Measurements from ENCODE around the gene TUBB6. TPM values are rescaled to one million over a fixed set of nuclear protein-coding genes. Genes with fewer than 3 reads are reported as not detected.

Gene TUBB6
- total and polyA plus RNA-seq, 2 of the 13 experiments (the other 11 are each of a cell fraction or from before 2014, with no cell fraction given), result 9.9 to 28.6 TPM

DNA sequence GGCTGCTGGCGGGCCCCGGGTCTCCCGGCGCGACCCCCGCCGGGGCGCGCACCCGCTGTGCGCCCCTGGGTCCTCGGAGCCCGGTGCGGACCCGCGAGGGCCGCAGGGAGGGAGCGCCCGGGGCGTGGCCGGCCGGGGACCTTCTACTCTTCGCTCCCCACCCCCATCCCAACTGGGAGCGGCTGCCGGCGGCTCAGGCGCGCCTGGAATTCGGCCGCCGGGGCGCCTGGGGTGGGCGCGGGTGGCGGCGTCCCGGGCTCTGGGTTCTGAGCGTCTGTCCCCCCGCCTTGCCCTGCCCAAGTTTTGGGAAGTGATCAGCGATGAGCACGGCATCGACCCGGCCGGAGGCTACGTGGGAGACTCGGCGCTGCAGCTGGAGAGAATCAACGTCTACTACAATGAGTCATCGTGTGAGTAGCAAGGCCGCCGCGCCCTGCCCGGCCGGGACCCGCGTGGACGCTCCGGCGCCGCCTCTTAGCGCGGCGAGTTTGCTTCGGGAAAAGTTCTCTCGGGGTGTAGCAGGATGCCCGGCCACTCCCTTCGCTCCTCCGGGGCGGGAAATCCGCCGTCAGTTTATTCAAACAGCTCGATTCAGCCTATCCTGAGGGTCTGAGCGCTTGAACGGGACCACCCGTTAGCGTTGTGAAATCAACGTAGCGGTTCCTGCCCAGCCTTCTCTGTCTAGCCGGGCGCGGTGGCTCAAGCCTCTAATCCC, 502 bp downstream of the TUBB6 start (continued):
- TF ChIP-seq ZNF687 (CRISPR knock-in tag; IDR thresholded peaks at IDR 0.05) (peak; percentile 79), ZBTB37 (CRISPR knock-in tag; IDR thresholded peaks at IDR 0.05) (no peak), HDAC2 (CRISPR knock-in tag; IDR thresholded peaks at IDR 0.05) (no peak), ZNF446 (CRISPR knock-in tag; IDR thresholded peaks at IDR 0.05) (no peak), EHMT2 (IDR thresholded peaks at IDR 0.05; ENCODE audit: borderline replicate concordance, low read depth, low read length) (no peak), CEBPG (CRISPR knock-in tag; IDR thresholded peaks at IDR 0.05) (peak; percentile 23; the same call in 1 of the 2 replicates), HNRNPLL (IDR thresholded peaks at IDR 0.05; ENCODE audit: low read depth, low read length, poor library complexity, severe bottlenecking) (peak; percentile 69), JUNB (CRISPR knock-in tag; IDR thresholded peaks at IDR 0.05; ENCODE audit: borderline replicate concordance) (no peak), CAMTA2 (CRISPR knock-in tag; IDR thresholded peaks at IDR 0.05; ENCODE audit: borderline replicate concordance) (0 out of 2 replicates have a peak, but pooled peaks have one; percentile 40), TEF (CRISPR knock-in tag; IDR thresholded peaks at IDR 0.05) (no peak), ATM (IDR thresholded peaks at IDR 0.05; ENCODE audit: borderline replicate concordance) (no peak), GABPB1 (CRISPR knock-in tag; IDR thresholded peaks at IDR 0.05) (peak; percentile 35; the same call in 1 of the 2 replicates), ZNF83 (CRISPR knock-in tag; IDR thresholded peaks at IDR 0.05; ENCODE audit: borderline replicate concordance) (no peak), LCORL (IDR thresholded peaks at IDR 0.05) (no peak), LCORL (CRISPR knock-in tag; IDR thresholded peaks at IDR 0.05) (0 out of 2 replicates have a peak, but pooled peaks have one; percentile 50), CENPX (CRISPR knock-in tag; IDR thresholded peaks at IDR 0.05) (no peak), ERF (CRISPR knock-in tag; IDR thresholded peaks at IDR 0.05) (no peak)
- TF ChIP-seq, protein P1, sequence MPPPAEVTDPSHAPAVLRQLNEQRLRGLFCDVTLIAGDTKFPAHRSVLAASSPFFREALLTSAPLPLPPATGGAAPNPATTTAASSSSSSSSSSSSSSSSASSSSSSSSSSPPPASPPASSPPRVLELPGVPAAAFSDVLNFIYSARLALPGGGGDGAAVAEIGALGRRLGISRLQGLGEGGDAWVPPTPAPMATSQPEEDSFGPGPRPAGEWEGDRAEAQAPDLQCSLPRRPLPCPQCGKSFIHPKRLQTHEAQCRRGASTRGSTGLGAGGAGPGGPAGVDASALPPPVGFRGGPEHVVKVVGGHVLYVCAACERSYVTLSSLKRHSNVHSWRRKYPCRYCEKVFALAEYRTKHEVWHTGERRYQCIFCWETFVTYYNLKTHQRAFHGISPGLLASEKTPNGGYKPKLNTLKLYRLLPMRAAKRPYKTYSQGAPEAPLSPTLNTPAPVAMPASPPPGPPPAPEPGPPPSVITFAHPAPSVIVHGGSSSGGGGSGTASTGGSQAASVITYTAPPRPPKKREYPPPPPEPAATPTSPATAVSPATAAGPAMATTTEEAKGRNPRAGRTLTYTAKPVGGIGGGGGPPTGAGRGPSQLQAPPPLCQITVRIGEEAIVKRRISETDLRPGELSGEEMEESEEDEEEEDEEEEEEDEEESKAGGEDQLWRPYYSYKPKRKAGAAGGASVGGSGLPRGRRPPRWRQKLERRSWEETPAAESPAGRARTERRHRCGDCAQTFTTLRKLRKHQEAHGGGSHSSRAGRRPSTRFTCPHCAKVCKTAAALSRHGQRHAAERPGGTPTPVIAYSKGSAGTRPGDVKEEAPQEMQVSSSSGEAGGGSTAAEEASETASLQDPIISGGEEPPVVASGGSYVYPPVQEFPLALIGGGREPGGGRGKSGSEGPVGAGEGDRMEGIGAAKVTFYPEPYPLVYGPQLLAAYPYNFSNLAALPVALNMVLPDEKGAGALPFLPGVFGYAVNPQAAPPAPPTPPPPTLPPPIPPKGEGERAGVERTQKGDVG (CRISPR knock-in tag; IDR thresholded peaks at IDR 0.05; ENCODE audit: borderline replicate concordance), result 0 out of 2 replicates have a peak, but pooled peaks have one; percentile 42
- TF ChIP-seq, protein P2, sequence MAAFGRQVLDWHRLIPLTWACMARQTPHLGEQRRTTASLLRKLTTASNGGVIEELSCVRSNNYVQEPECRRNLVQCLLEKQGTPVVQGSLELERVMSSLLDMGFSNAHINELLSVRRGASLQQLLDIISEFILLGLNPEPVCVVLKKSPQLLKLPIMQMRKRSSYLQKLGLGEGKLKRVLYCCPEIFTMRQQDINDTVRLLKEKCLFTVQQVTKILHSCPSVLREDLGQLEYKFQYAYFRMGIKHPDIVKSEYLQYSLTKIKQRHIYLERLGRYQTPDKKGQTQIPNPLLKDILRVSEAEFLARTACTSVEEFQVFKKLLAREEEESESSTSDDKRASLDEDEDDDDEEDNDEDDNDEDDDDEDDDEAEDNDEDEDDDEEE (CRISPR knock-in tag; IDR thresholded peaks at IDR 0.05), result peak; percentile 39; the same call in 1 of the 2 replicates

Data from HepG2 (cell line).